ENCODE results near the gene ERRFI1. TPM values are rescaled to one million over a fixed set of nuclear protein-coding genes. Genes with fewer than 3 reads are reported as not detected.

The ERRFI1 gene
- total RNA-seq, 4 donors from 2014 or later: 26.4 to 96.8 (median 61.2) TPM

DNA sequence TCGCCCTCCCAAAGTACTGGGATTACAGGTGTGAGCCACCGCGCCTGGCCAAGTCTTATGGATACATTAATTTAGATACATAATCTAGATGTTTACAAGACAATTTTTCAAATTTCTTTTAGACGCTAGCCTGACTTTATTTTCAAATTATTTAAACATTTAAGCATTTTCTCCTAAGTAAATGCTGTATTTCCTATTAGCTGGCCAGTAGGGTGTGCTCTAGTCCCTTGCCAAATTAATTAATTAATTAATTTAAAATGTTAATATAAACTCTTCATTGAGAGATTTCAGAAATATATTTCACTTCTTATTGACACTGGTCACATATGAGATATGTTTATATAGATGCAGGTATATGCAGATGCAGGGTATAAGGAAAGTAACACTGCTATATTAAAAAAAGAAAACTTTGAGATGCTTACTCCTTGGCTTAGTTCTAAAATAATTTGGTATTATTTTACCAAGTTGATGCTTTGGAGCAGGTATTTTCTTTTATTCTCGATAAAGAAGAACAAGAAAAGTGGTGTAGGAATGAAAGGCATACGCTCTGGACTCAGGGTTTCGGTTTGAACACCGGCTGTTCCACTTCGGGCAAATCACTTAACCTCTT, 5.2 kb upstream of the ERRFI1 start:
- H3K27me3 ChIP-seq: no peaks in the 10 kb centered on the region
- no peak overlapping the region for H3K4me3 ChIP-seq
- DNase-seq: no peak
- H3K27ac ChIP-seq: no peak overlapping the region
- TF ChIP-seq CTCF (IDR thresholded peaks at IDR 0.05) (peak in 5 of 6 experiments; percentile 55 to 77 (median 73)), POLR2A (IDR thresholded peaks at IDR 0.05) (no peak)
- no peaks in the 10 kb centered on the region for H3K36me3 ChIP-seq
- no peaks in the 10 kb centered on the region for H3K9me3 ChIP-seq
- peaks cover 0 to 23% (median 5%) of the 10 kb centered on the region in 4 donors for H3K4me1 ChIP-seq

- Histone ChIP-seq H3K4me3 (no peak overlapping the region), H3K27ac (peak overlapping the region in 2 of 4 donors; percentile 93 to 95), H3K27me3 (no peaks in the 10 kb centered on the region), H3K4me1 (peaks cover 0 to 23% (median 11%) of the 10 kb centered on the region in 4 donors), H3K36me3 (no peaks in the 10 kb centered on the region), H3K9me3 (no peaks in the 10 kb centered on the region)
- TF ChIP-seq POLR2A (IDR thresholded peaks at IDR 0.05): no peak
- DNase-seq: no peak
These were observed 2.4 kb upstream of the ERRFI1 start for GRCh38 chr1:8028571-8028910.

GRCh38 chr1:8027748-8028570, 1.9 kb upstream of the ERRFI1 start:
- H3K4me1 ChIP-seq: peaks cover 0 to 23% (median 11%) of the 10 kb centered on the region in 4 donors
- no peaks in the 10 kb centered on the region for H3K27me3 ChIP-seq
- peak overlapping the region in 2 of 4 donors; percentile 94 to 97 for H3K4me3 ChIP-seq
- no peaks in the 10 kb centered on the region for H3K9me3 ChIP-seq
- no peak for DNase-seq
- peak overlapping the region; percentile 76 to 95 (median 90) for H3K27ac ChIP-seq
- H3K36me3 ChIP-seq: no peaks in the 10 kb centered on the region
- TF ChIP-seq CTCF (IDR thresholded peaks at IDR 0.05) (peak in 1 of 6 experiments; percentile 11), POLR2A (IDR thresholded peaks at IDR 0.05) (no peak)

DNA sequence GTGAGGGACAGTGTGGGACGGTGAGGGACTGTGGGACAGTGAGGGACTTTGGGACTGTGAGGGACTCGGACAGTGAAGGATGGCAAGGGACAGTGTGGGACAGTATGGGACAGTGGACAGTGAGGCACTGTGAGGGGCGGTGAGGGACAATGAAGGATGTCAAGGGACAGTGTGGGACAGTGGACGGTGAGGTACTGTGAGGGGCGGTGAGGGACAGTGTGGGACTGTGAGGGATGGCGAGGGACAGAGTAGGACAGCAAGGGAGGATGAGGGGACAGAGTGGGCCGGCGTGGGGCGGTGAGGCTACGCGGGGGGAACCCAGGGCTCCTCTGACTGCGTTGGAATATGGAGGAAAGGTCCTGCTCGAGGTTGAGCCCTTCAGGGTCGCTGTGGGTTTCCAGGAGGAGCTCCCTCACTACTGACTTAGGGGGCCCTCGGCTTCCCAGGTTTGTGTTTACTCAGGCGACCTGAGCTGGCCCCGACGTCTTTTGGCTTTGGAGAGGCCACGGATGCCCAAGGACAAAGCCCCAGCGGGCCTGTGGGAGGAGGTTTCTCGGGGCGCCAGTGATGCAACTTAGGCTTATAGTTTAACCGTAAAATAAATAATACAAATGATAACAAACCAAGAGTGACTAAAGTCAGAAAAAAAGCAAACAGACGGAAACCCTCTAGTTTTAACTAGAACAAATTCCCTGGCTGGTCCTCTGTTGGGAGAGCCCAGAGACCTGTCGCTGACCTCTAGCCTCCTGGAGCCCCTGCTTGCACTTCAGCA, 1.1 kb upstream of the ERRFI1 start:
- peak in 2 of 3 donors; percentile 64 to 65 for DNase-seq
- Histone ChIP-seq H3K27ac (peak overlapping the region; percentile 76 to 95 (median 90)), H3K4me1 (peaks cover 0 to 30% (median 11%) of the 10 kb centered on the region in 4 donors), H3K27me3 (no peaks in the 10 kb centered on the region), H3K9me3 (no peaks in the 10 kb centered on the region), H3K36me3 (no peaks in the 10 kb centered on the region), H3K4me3 (peak overlapping the region in 3 of 4 donors; percentile 86 to 97 (median 94))
- TF ChIP-seq POLR2A (IDR thresholded peaks at IDR 0.05) (no peak), CTCF (IDR thresholded peaks at IDR 0.05) (no peak)

DNA sequence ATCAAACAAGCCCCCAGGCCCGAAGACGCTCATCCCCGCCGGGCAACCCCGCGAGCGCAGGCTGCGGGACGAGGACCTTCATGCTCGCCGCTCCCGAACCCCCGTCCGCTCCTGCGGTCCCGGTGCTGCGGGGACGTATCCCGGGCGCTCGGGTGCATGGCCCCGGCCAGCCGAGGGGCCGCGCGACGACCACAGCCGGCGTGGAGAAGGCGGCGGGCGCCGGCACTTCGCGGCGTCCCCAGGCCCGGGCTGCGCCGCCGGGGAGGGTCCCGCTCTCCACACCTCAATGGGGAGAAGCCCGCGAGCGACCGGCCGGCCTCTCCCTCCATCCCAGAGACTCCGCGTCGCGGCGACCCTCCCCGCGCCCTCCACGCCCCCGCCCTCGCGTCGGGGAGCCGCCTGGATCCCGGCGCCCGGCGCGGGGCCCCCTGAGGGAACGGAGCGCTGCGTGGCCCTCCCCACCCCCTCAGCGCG, 401 bp downstream of the ERRFI1 start:
- peak overlapping the region; percentile 86 to 97 (median 94) for H3K4me3 ChIP-seq
- peak in 1 of 3 donors; percentile 49 for DNase-seq
- TF ChIP-seq CTCF (IDR thresholded peaks at IDR 0.05) (no peak), POLR2A (IDR thresholded peaks at IDR 0.05) (no peak)
- H3K27me3 ChIP-seq: no peaks in the 10 kb centered on the region
- peak overlapping the region; percentile 76 to 95 (median 90) for H3K27ac ChIP-seq
- H3K36me3 ChIP-seq: no peaks in the 10 kb centered on the region
- peaks cover 0 to 31% (median 11%) of the 10 kb centered on the region in 4 donors for H3K4me1 ChIP-seq
- H3K9me3 ChIP-seq: no peaks in the 10 kb centered on the region
